Spleen (tissue), 11 donors: ENCODE data around the gene ZC3H12D. TPM values are rescaled to one million over a fixed set of nuclear protein-coding genes. Genes with fewer than 3 reads are reported as not detected.
A peak's percentile ranks its signal among the peaks of the same experiment; 100 is the strongest.

Source experiments
- DNase-seq: peaks from one replicate; pipeline ENCODE4 v3.0.0-alpha.2; 2020
- H3K27ac ChIP-seq, 8 donors: fragments of 200-600 bp; sonication (generic) in 7 of 8; 1 replicate in 4 of 8; 2 replicates in 4 of 8; pipeline versions ENCODE4 v1.5.0 to v1.8.0; 2016 to 2021; ENCODE audit warnings: inconsistent platforms in 4 of 8, mild to moderate bottlenecking in 4 of 8, moderate library complexity in 1 of 8
- H3K27me3 ChIP-seq, 7 donors: fragments of 200-600 bp; sonication (generic) in 6 of 7; replicated peaks in 1 of 7; 1 replicate in 4 of 7; 2 replicates in 3 of 7; pipeline versions ENCODE4 v1.5.0 to v1.8.0; 2016 to 2021; ENCODE audit warnings: inconsistent platforms in 3 of 7, mild to moderate bottlenecking in 1 of 7
- H3K36me3 ChIP-seq, 6 donors: fragments of 200-600 bp; sonication (generic) in 5 of 6; 1 replicate in 4 of 6; 2 replicates in 2 of 6; pipeline versions ENCODE4 v1.5.0 to v1.8.0; 2016 to 2021; ENCODE audit warnings: inconsistent platforms in 2 of 6
- H3K4me1 ChIP-seq, 6 donors: fragments of 200-600 bp; sonication (generic) in 5 of 6; 1 replicate in 3 of 6; 2 replicates in 3 of 6; pipeline versions ENCODE4 v1.5.0 to v1.8.0; 2016 to 2021; ENCODE audit warnings: inconsistent platforms in 3 of 6
- H3K4me3 ChIP-seq, 8 donors: fragments of 200-600 bp; sonication (generic) in 7 of 8; 1 replicate in 4 of 8; 2 replicates in 4 of 8; pipeline versions ENCODE4 v1.5.0 to v1.8.0; 2016 to 2021; ENCODE audit warnings: inconsistent platforms in 4 of 8, mild to moderate bottlenecking in 4 of 8, moderate library complexity in 2 of 8
- H3K9me3 ChIP-seq, 8 donors: fragments of 200-600 bp; sonication (generic) in 7 of 8; 1 replicate in 4 of 8; 2 replicates in 4 of 8; pipeline versions ENCODE4 v1.5.0 to v1.8.0; 2016 to 2021; ENCODE audit warnings: inconsistent platforms in 4 of 8
- CTCF ChIP-seq, 11 experiments: fragments of 200-600 bp in 7 of 11; fragments of 450-650 bp in 4 of 11; sonication (generic) in 4 of 11; IDR thresholded peaks in 8 of 11; conservative IDR thresholded peaks in 3 of 11; 1 replicate in 7 of 11; 2 replicates in 4 of 11; pipeline versions ENCODE4 v1.4.0 to v1.8.0; 2016 to 2021; ENCODE audit warnings: antibody characterized with exemption in 11 of 11, inconsistent platforms in 4 of 11, mild to moderate bottlenecking in 1 of 11
- POLR2A ChIP-seq, 3 donors: fragments of 450-650 bp; IDR thresholded peaks; one replicate each; pipeline ENCODE4 v1.5.1; 2017; ENCODE audit warnings: antibody characterized with exemption in 3 of 3, mild to moderate bottlenecking in 1 of 3
- POLR2AphosphoS5 ChIP-seq, 3 donors: sonication (generic); formaldehyde crosslinking; IDR thresholded peaks; one replicate each; pipeline ENCODE4 v1.5.1; 2017; ENCODE audit warnings: antibody characterized with exemption in 3 of 3
- WGBS, 5 donors: extraction: QIAGEN DNeasy Blood & Tissue Kit in 3 of 5; methylation state at CpG; one replicate each; pipeline versions ENCODE4 v1.1.5 to v1.1.7; 2013 to 2018; 5-methylcytosine and 5-hydroxymethylcytosine counted together
- intact Hi-C: fragments of 100-400 bp; cut with DNase I; formaldehyde crosslinking; loops from one replicate; pipeline ENCODE4 v1.15.0; 2023; ENCODE audit warnings: low total_unique reads
- polyA plus RNA-seq, 3 donors: library from polyadenylated mRNA; stranded (reverse); fragments of 200-250 nt; gene quantifications; one replicate each; pipeline ENCODE4 v1.2.1, GENCODE V29; 2013
- total RNA-seq, 7 donors: library from RNA; depleted of rRNA in 3 of 7; stranded (reverse); fragments of >200 nt in 3 of 7; fragmentation: NEBNext Ultra II Directional in 4 of 7; extraction: Animal tissue kit (Norgen Biotek cat#: 25700) in 4 of 7; gene quantifications; one replicate each; pipeline versions ENCODE4 v1.1.0 to v1.2.1, GENCODE V29; 2016 to 2021
- donor health status: healthy with polysubstance abuse.
- donor health status: DM: no; HTN: no; CAD: no; lungs with moderate emphysema.
- donor health status: DM: no; HTN: no; CAD: no.
- donor health status: Bipolar disorder and iron deficiency.
- donor health status: healthy.
- donor health status: DM: no; HTN: no; CAD: no.
- donor health status: DM: yes; HTN: yes; CAD: no.

Gene ZC3H12D
- total and polyA plus RNA-seq, 10 donors, result 15.2 to 38.4 (median 22.8) TPM

- WGBS, 5 donors, result 77 to 89% (median 80%) methylated on average over 5 of the region's 5 CpGs
- Histone ChIP-seq H3K27me3 (peaks cover 0 to 12% (median 0%) of the 10 kb centered on the region in 7 donors), H3K4me1 (peaks cover 36 to 100% (median 79%) of the 10 kb centered on the region in 6 donors), H3K36me3 (peaks cover 0 to 35% (median 5%) of the 10 kb centered on the region in 6 donors), H3K9me3 (no peaks in the 10 kb centered on the region), H3K4me3 (peak overlapping the region in 1 of 8 donors; percentile 51), H3K27ac (peak overlapping the region in 7 of 8 donors; percentile 0 to 90 (median 40))
- no peak for DNase-seq
- intact Hi-C loops, result no loop called here
- TF ChIP-seq POLR2A (IDR thresholded peaks at IDR 0.05) (no peak), POLR2AphosphoS5 (IDR thresholded peaks at IDR 0.05) (no peak), CTCF (IDR thresholded peaks at IDR 0.05 in 8 of 11, conservative IDR thresholded peaks at IDR 0.05 in 3 of 11) (no peak)
Measured at GRCh38 chr6:149472241-149472640, 12.6 kb downstream of the ZC3H12D start.

GRCh38 chr6:149471801-149472200 lies 13.0 kb downstream of the ZC3H12D start:
- DNase-seq, result peak; percentile 57
- WGBS, 5 donors, result 52 to 77% (median 64%) methylated on average over 3 of the region's 3 CpGs
- H3K27ac ChIP-seq, result peak overlapping the region in 7 of 8 donors; percentile 0 to 90 (median 38)
- intact Hi-C loops, result no loop called here
- peaks cover 40 to 100% (median 83%) of the 10 kb centered on the region in 6 donors for H3K4me1 ChIP-seq
- peaks cover 0 to 12% (median 0%) of the 10 kb centered on the region in 7 donors for H3K27me3 ChIP-seq
- peaks cover 0 to 35% (median 5%) of the 10 kb centered on the region in 6 donors for H3K36me3 ChIP-seq
- no peak for TF ChIP-seq POLR2A (IDR thresholded peaks at IDR 0.05)
- no peak for TF ChIP-seq CTCF (IDR thresholded peaks at IDR 0.05 in 8 of 11, conservative IDR thresholded peaks at IDR 0.05 in 3 of 11)
- TF ChIP-seq POLR2AphosphoS5 (IDR thresholded peaks at IDR 0.05), result no peak
- no peaks in the 10 kb centered on the region for H3K9me3 ChIP-seq
- H3K4me3 ChIP-seq, result no peak overlapping the region

- Histone ChIP-seq H3K27me3 (peaks cover 0 to 12% (median 0%) of the 10 kb centered on the region in 7 donors), H3K4me3 (no peak overlapping the region), H3K27ac (peak overlapping the region in 5 of 8 donors; percentile 3 to 90 (median 79)), H3K4me1 (peaks cover 40 to 100% (median 86%) of the 10 kb centered on the region in 6 donors), H3K9me3 (no peaks in the 10 kb centered on the region), H3K36me3 (peaks cover 0 to 35% (median 5%) of the 10 kb centered on the region in 6 donors)
- intact Hi-C loops, result no loop called here
- no peak for TF ChIP-seq CTCF (IDR thresholded peaks at IDR 0.05 in 8 of 11, conservative IDR thresholded peaks at IDR 0.05 in 3 of 11)
- TF ChIP-seq POLR2AphosphoS5 (IDR thresholded peaks at IDR 0.05), result no peak
- TF ChIP-seq POLR2A (IDR thresholded peaks at IDR 0.05), result no peak
- DNase-seq, result peak; percentile 46
- WGBS, 5 donors, result 83 to 95% (median 93%) methylated on average over 2 of the region's 2 CpGs
Measured at GRCh38 chr6:149470948-149471347, 13.9 kb downstream of the ZC3H12D start.

GRCh38 chr6:149468179-149468578 lies 16.6 kb downstream of the ZC3H12D start:
- no peak for TF ChIP-seq CTCF (IDR thresholded peaks at IDR 0.05 in 8 of 11, conservative IDR thresholded peaks at IDR 0.05 in 3 of 11)
- peak in 2 of 3 donors; percentile 20 to 48 for TF ChIP-seq POLR2AphosphoS5 (IDR thresholded peaks at IDR 0.05)
- TF ChIP-seq POLR2A (IDR thresholded peaks at IDR 0.05), result no peak
- intact Hi-C loops, result no loop called here
- peak overlapping the region in 3 of 8 donors; percentile 7 to 55 (median 23) for H3K4me3 ChIP-seq
- DNase-seq, result peak; percentile 82
- H3K4me1 ChIP-seq, result peaks cover 32 to 95% (median 78%) of the 10 kb centered on the region in 6 donors
- 69 to 81% (median 79%) methylated on average over 2 of the region's 2 CpGs for WGBS, 5 donors
- H3K9me3 ChIP-seq, result no peaks in the 10 kb centered on the region
- H3K27me3 ChIP-seq, result no peaks in the 10 kb centered on the region
- peak overlapping the region in 6 of 8 donors; percentile 53 to 90 (median 77) for H3K27ac ChIP-seq
- H3K36me3 ChIP-seq, result peaks cover 0 to 30% (median 3%) of the 10 kb centered on the region in 6 donors
